CD4-positive, alpha-beta T cell (primary cell): ENCODE data around the gene OPCML. TPM values are rescaled to one million over a fixed set of nuclear protein-coding genes. Genes with fewer than 3 reads are reported as not detected.

Source experiments
- ATAC-seq: fragments of 200-7000 bp; cut with Tn5 transposase; one replicate; pipeline ENCODE4 v1.10.0; 2022; ENCODE audit warnings: mild to moderate bottlenecking; ENCODE audit not compliant: poor library complexity
- CTCF ChIA-PET: fragments of 350-600 bp; sonication (Branson Sonifier 250); formaldehyde crosslinking; loops from one replicate; lab custom pipeline; 2021; ENCODE audit warnings: antibody characterized with exemption, inconsistent platforms; lab: Charles Lee
- POLR2A ChIA-PET: fragments of 350-600 bp; sonication (Branson Sonifier 250); formaldehyde crosslinking; loops from one replicate; lab custom pipeline; 2021; ENCODE audit warnings: antibody characterized with exemption, inconsistent platforms; lab: Charles Lee
- DNase-seq, 14 experiments: peaks; one replicate each; pipeline ENCODE4 v3.0.0-alpha.2; 2013 to 2020; ENCODE audit warnings: mixed read lengths in 2 of 14
- H3K27ac ChIP-seq, 2 donors: one replicate each; pipeline versions ENCODE4 v1.5.1 to v1.7.0; 2013; ENCODE audit warnings: low read length in 2 of 2, low read depth in 1 of 2, mild to moderate bottlenecking in 1 of 2
- H3K27me3 ChIP-seq, 2 experiments: 1 replicate in 1 of 2; 2 replicates in 1 of 2; pipeline versions ENCODE4 v1.6.1 to v1.7.0; 2013; ENCODE audit warnings: low read length in 2 of 2, control low read depth in 1 of 2, mild to moderate bottlenecking in 1 of 2, moderate library complexity in 1 of 2; ENCODE audit not compliant: insufficient read depth in 2 of 2, control insufficient read depth in 1 of 2
- H3K36me3 ChIP-seq: one replicate; pipeline ENCODE4 v1.6.1; 2013; ENCODE audit warnings: low read length, control low read depth; ENCODE audit not compliant: insufficient read depth
- H3K4me1 ChIP-seq: one replicate; pipeline ENCODE4 v1.6.1; 2013; ENCODE audit warnings: low read length, control low read depth; ENCODE audit not compliant: insufficient read depth
- H3K4me3 ChIP-seq: one replicate; pipeline ENCODE4 v1.5.1; 2013; ENCODE audit warnings: mild to moderate bottlenecking, low read length, moderate library complexity
- H3K9me3 ChIP-seq, 2 experiments: 1 replicate in 1 of 2; 2 replicates in 1 of 2; pipeline versions ENCODE4 v1.6.1 to v1.7.0; 2013; ENCODE audit warnings: low read length in 2 of 2, mild to moderate bottlenecking in 2 of 2, control low read depth in 1 of 2, moderate library complexity in 1 of 2; ENCODE audit not compliant: control insufficient read depth in 1 of 2, insufficient read depth in 1 of 2
- H3K27ac Mint-ChIP-seq: one replicate; pipeline ENCODE4 v1.8.0; 2020; ENCODE audit warnings: mixed read lengths
- H3K27me3 Mint-ChIP-seq: one replicate; pipeline ENCODE4 v1.8.0; 2021; ENCODE audit warnings: mixed read lengths
- H3K36me3 Mint-ChIP-seq: one replicate; pipeline ENCODE4 v1.8.0; 2021; ENCODE audit warnings: low read depth, mixed read lengths
- H3K4me1 Mint-ChIP-seq: one replicate; pipeline ENCODE4 v1.8.0; 2021; ENCODE audit warnings: low read depth, mixed read lengths
- H3K4me3 Mint-ChIP-seq: one replicate; pipeline ENCODE4 v1.8.0; 2020; ENCODE audit warnings: mild to moderate bottlenecking, mixed read lengths
- H3K9me3 Mint-ChIP-seq: one replicate; pipeline ENCODE4 v1.8.0; 2020; ENCODE audit warnings: mixed read lengths
- CTCF ChIP-seq: fragments of 200-600 bp; IDR thresholded peaks from one replicate; pipeline ENCODE4 v1.8.0; 2022; ENCODE audit warnings: antibody characterized with exemption, mild to moderate bottlenecking
- intact Hi-C, 2 experiments: fragments of 100-400 bp; cut with DNase I in 1 of 2; cut with micrococcal nuclease in 1 of 2; formaldehyde crosslinking; loops; one replicate each; pipeline versions ENCODE4 v1.15.1 to v1.9.0; 2023 to 2025; cut with DNase I, micrococcal nuclease
- total RNA-seq, 174 experiments: library from RNA in 2 of 174; stranded (reverse) in 2 of 174; gene quantifications; one replicate each; pipeline ENCODE4 v1.2.3 and lab custom pipeline; 2021 to 2026

Gene OPCML
- total RNA-seq, 2 experiments from 2014 or later, result not detected

GRCh38 chr11:133258751-133259150 is 273.6 kb downstream of the OPCML start:
- Mint-ChIP-seq H3K36me3 (no peaks in the 10 kb centered on the region), H3K4me3 (no peak overlapping the region), H3K27ac (no peak overlapping the region), H3K4me1 (no peaks in the 10 kb centered on the region), H3K9me3 (peaks cover 4% of the 10 kb centered on the region), H3K27me3 (no peaks in the 10 kb centered on the region)
- DNase-seq (no peak), ATAC-seq (no peak)
- H3K4me1 ChIP-seq, result no peaks in the 10 kb centered on the region
- ChIA-PET POLR2A (no interaction called here), CTCF (no interaction called here)
- intact Hi-C loops, result no loop called here
- H3K4me3 ChIP-seq, result no peak overlapping the region
- H3K9me3 ChIP-seq, result peaks cover 0 to 9% of the 10 kb centered on the region in 2 experiments
- H3K27ac ChIP-seq, result no peak overlapping the region
- TF ChIP-seq CTCF, result no peak
- H3K27me3 ChIP-seq, result no peaks in the 10 kb centered on the region
- H3K36me3 ChIP-seq, result no peaks in the 10 kb centered on the region

- POLR2A ChIA-PET, result no interaction called here
Observed at GRCh38 chr11:133254601-133255000, 277.7 kb downstream of the OPCML start.

GRCh38 chr11:133253570-133253969 is 278.7 kb downstream of the OPCML start:
- Mint-ChIP-seq H3K9me3 (peaks cover 4% of the 10 kb centered on the region), H3K4me1 (no peaks in the 10 kb centered on the region), H3K27me3 (no peaks in the 10 kb centered on the region), H3K27ac (no peak overlapping the region), H3K36me3 (no peaks in the 10 kb centered on the region), H3K4me3 (no peak overlapping the region)
- no peak for ATAC-seq
- no peak overlapping the region for H3K4me3 ChIP-seq
- POLR2A ChIA-PET, result no interaction called here
- peaks cover 0 to 3% of the 10 kb centered on the region in 2 experiments for H3K9me3 ChIP-seq
- no peaks in the 10 kb centered on the region for H3K36me3 ChIP-seq
- no peak for TF ChIP-seq CTCF
- intact Hi-C loops, result no loop called here
- CTCF ChIA-PET, result no interaction called here
- H3K27me3 ChIP-seq, result no peaks in the 10 kb centered on the region
- DNase-seq, result no peak
- no peaks in the 10 kb centered on the region for H3K4me1 ChIP-seq
- no peak overlapping the region for H3K27ac ChIP-seq

More at GRCh38 chr11:133254601-133255000, 277.7 kb downstream of the OPCML start:
- Histone ChIP-seq H3K4me1 (no peaks in the 10 kb centered on the region), H3K27ac (no peak overlapping the region), H3K36me3 (no peaks in the 10 kb centered on the region), H3K27me3 (no peaks in the 10 kb centered on the region), H3K9me3 (peaks cover 0 to 5% of the 10 kb centered on the region in 2 experiments), H3K4me3 (no peak overlapping the region)
- ATAC-seq (no peak), DNase-seq (no peak)
- Mint-ChIP-seq H3K36me3 (no peaks in the 10 kb centered on the region), H3K4me3 (no peak overlapping the region), H3K27ac (no peak overlapping the region), H3K27me3 (no peaks in the 10 kb centered on the region), H3K9me3 (peaks cover 4% of the 10 kb centered on the region), H3K4me1 (no peaks in the 10 kb centered on the region)
- intact Hi-C loops, result no loop called here
- no peak for TF ChIP-seq CTCF
- CTCF ChIA-PET, result no interaction called here
